Measurements from ENCODE around the gene C4orf51.

C4orf51 gene

GRCh38 chr4:145709843-145710242, 29.9 kb downstream of the C4orf51 start:
- peak; percentile 87 for DNase-seq (ENCODE audit: low spot score)

DNA sequence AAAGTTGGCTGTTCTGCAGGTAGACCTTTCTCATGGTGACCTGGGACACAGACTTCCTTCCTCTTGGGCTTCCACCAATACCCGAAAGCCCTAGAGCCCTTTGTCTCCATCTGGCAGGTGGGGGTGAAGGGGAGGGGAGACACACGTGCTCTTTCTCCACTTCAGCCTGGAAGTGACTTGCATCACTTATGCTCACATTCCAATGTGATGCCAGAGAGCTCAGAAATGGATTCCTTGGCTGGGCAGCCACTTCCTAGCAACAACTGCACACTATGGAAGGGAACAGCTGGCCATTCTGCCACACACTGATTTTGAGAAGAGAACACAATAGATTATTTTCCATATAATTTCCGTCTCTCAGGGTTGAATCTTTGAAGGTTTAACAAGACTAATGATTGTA, 36.3 kb downstream of the C4orf51 start:
- peak; percentile 46 for DNase-seq (ENCODE audit: low spot score)

GRCh38 chr4:145716661-145717200, 36.8 kb downstream of the C4orf51 start:
- no peak for DNase-seq (ENCODE audit: low spot score)

DNA sequence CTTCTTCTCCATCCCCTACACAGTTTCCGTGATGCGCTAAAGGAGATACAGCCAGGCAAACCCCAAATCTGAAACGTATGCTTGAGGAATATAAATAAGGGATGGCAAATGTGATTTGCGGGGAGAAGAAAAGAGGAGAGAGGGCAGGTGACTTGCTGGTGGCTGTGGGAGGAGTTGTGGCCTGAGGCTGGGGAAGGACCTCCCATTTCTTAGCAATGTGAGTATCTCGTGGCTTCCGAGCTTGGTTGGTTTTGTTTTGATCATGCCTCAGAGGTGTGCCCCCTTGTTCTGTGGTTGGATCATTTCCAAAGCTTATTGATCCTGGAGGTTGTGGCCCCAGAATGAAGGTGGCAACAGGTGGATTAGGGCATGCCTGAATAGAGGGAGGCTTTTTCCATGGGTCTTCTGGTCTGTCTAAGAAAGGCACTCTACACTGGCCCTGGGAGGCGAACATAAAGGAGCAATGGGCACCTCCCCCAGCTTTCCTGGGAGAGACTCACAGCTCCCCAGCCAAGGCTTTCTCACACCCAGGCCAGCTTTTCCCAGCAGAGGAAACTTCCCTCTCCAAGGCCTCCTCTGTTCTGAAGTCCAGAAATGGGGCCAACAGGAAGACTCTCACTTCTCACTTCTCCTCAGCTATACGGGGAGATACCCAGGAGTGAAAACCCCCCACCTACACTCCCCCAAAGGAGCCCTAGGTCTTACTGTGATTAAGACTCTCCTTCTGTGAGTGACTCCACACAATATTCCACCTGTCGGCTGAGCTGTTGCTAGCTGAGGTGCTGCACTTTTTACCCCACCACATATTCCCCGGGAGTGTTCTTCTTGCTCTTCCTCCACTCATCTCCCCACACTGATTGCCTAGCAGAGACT, 40.0 kb downstream of the C4orf51 start:
- no peak for DNase-seq (ENCODE audit: low spot score)

- no peak for DNase-seq (ENCODE audit: low spot score)
Observed at GRCh38 chr4:145720656-145721055, 40.7 kb downstream of the C4orf51 start.

- no peak for DNase-seq (ENCODE audit: low spot score)
Observed at GRCh38 chr4:145722561-145722960, 42.6 kb downstream of the C4orf51 start.

- DNase-seq (ENCODE audit: low spot score): no peak
Observed at GRCh38 chr4:145723336-145723735, 43.4 kb downstream of the C4orf51 start.

- no peak for DNase-seq (ENCODE audit: low spot score)
Observed at GRCh38 chr4:145730026-145730425, 50.1 kb downstream of the C4orf51 start.

GRCh38 chr4:145731028-145731427, 51.1 kb downstream of the C4orf51 start:
- DNase-seq (ENCODE audit: low spot score): no peak

GRCh38 chr4:145732001-145732815, 52.3 kb downstream of the C4orf51 start:
- no peak for DNase-seq (ENCODE audit: low spot score)

GRCh38 chr4:145732895-145733880, 53.2 kb downstream of the C4orf51 start:
- peak; percentile 95 for DNase-seq (ENCODE audit: low spot score)

DNA sequence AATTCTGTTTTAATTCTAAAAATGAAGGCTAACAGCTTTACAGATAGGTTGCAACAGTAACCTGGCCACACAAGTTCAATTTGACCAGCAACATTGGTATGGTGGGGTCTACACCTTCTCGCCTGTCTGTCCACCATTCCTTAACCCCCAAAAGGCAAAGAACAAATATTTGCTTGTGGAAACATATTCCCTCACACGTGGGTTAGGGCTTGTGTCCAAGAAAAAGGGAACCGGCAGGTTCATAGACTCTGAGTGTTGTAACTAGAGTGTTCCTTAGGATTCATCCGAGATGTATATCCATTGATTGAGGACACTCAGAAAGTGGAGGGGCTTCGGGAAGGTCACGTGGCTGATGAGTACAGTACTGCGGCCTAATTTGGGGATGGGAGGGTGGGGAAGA, 54.1 kb downstream of the C4orf51 start:
- no peak for DNase-seq (ENCODE audit: low spot score)

GRCh38 chr4:145734576-145735346, 54.8 kb downstream of the C4orf51 start:
- DNase-seq (ENCODE audit: low spot score): peak; percentile 92

GRCh38 chr4:145735347-145735675, 55.4 kb downstream of the C4orf51 start:
- peak; percentile 91 for DNase-seq (ENCODE audit: low spot score)

DNA sequence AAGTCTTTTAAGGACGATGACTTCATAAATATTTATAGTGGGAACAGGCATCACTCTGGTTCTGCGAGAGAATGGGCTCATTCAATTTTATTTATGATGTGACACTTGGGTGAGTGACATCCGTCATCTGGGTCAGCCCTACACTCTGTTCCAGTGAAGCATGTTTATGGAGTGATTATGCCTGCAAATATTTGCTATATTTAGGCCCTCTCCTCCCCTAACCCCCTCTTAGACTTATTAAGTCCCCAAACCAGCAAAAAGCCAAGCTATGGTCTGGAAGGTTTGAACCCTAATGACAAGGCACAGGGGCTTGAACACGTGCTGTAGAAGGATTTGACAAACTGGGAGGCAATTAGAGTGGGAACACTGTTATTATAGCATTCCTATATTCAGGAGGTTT, 55.9 kb downstream of the C4orf51 start:
- DNase-seq (ENCODE audit: low spot score): no peak

DNA sequence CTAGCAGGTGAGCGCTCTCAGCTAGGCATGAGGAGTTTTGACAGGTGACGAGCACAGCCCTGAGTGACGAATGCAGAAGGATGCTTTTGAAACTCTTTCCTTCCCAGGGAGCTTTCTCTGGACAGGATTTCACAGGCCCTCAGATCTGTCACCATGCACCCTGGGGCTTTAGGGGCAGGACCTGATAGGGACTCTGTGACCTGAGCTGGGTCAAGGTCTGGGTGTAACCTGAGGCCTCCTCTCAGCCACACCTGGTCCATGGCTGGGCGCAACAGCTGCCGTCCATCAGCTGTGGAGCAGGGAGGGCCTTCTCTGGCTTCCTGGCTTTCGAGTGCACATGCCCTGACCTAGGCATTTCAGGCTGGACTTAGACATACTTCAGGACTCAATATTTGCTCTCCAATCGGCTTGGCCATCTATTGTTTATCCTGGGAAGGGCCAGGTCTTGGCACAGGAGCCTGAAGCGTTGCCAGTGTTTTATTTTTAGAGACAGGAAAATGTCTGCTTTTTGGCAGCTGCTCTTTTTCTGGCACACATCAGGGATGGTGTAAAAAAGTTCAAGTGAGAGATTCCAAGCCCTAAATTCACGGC, 56.4 kb downstream of the C4orf51 start:
- peak; percentile 34 for DNase-seq (ENCODE audit: low spot score)

- no peak for DNase-seq (ENCODE audit: low spot score)
Observed at GRCh38 chr4:145739845-145740244, 59.9 kb downstream of the C4orf51 start.

- no peak for DNase-seq (ENCODE audit: low spot score)
Observed at GRCh38 chr4:145740806-145741205, 60.9 kb downstream of the C4orf51 start.

GRCh38 chr4:145743641-145744040, 63.7 kb downstream of the C4orf51 start:
- DNase-seq (ENCODE audit: low spot score): no peak

DNA sequence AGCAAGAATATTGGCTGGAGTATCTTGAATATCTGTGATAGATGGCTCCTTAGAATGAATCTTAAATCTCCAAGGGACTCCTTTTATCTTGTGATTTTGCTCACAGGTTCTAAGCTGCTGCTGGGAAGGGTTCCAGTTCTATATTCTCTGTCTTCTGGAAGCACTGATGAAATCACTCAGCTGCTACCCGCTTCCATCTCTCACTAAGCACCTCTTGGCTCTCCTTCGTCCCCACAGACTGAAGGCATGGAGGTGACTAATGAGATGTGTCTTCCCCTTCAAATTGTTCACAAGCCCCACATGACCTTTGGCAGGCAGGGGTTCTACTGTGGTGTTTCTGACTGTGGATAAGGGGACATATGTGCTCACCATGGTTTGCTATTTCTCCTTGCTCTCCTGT, 75.9 kb downstream of the C4orf51 start:
- DNase-seq (ENCODE audit: low spot score): no peak

DNA sequence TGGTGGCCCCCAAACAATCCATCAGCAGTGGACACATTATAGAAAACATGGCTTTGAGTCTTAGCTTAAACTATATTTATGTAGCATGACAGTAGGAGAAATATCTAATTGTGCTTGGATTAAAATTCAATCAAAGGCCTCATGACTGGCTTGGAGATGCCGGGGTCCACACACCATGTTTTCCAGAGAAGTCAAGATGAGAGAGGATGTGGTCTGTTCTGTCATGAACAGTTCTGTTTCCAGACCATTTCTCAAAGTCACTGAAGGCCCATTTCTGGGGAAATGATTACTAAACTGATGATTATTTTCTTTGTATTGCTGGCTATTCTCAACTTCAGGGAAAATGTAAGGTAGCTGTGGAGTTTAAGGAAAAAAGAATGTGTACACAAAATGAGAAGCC, 76.3 kb downstream of the C4orf51 start:
- DNase-seq (ENCODE audit: low spot score): no peak

Data from AG08395 (cell line).